Right atrium auricular region (tissue), 2 donors: ENCODE measurements around the gene TLE6. TPM values are rescaled to one million over a fixed set of nuclear protein-coding genes. Genes with fewer than 3 reads are reported as not detected.
"Not testable (repeated sequence)": the region's sequence is repeated elsewhere in the genome, so short reads cannot be mapped to it uniquely, and the experiment has no call there.

Experiments
- DNase-seq: peaks from one replicate; pipeline ENCODE4 v3.0.0-alpha.2; 2019; ENCODE audit warnings: low spot score
- H3K27ac ChIP-seq, 2 donors: fragments of 200-600 bp; sonication (generic); 1 replicate in 1 of 2; 2 replicates in 1 of 2; pipeline ENCODE4 v1.5.1; 2016 to 2019
- H3K27me3 ChIP-seq, 2 donors: fragments of 200-600 bp; sonication (generic); one replicate each; pipeline versions ENCODE4 v1.5.1 to v1.6.0; 2017 to 2019
- H3K36me3 ChIP-seq: fragments of 200-600 bp; sonication (generic); one replicate; pipeline ENCODE4 v1.5.1; 2016
- H3K4me1 ChIP-seq, 2 donors: fragments of 200-600 bp; sonication (generic); one replicate each; pipeline versions ENCODE4 v1.5.1 to v1.6.0; 2017 to 2019
- H3K4me3 ChIP-seq, 2 donors: fragments of 200-600 bp; sonication (generic); 1 replicate in 1 of 2; 2 replicates in 1 of 2; pipeline ENCODE4 v1.5.1; 2017 to 2019; ENCODE audit warnings: mild to moderate bottlenecking in 1 of 2, moderate library complexity in 1 of 2
- H3K9me3 ChIP-seq, 2 donors: fragments of 200-600 bp; sonication (generic); one replicate each; pipeline ENCODE4 v1.5.1; 2019
- total RNA-seq, 2 donors: library from RNA; depleted of rRNA; stranded (reverse); fragments of >200 nt; gene quantifications; one replicate each; pipeline ENCODE4 v1.1.0, GENCODE V29; 2016
- TF ChIP-seq, protein P1 (sequence below), 2 donors: fragments of 200-600 bp; sonication (generic); IDR thresholded peaks; one replicate each; pipeline ENCODE4 v1.5.1; 2019; ENCODE audit warnings: antibody characterized with exemption in 2 of 2

TLE6 gene
- total RNA-seq, 2 donors from 2014 or later, result 2.1 to 5.2 TPM

DNA sequence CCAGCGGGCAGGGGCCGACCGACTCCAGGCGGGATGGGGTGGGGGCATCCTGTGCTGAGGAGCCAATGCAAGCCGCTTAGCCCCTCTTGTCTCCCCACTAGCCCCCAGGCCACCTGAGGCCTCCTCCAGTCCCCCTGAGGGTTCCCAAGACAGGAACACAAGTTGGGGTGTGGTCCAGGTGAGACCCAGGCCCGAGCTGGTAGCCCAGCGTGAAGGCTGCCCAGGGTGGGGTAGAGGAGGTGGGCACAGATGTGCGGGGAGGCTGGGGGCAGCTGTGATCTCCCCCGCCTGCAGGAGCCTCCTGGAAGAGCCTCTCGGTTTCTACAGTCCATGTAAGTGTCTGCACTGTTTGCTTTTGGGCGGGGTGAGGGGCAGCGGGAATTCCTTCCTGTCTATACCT is 10.4 kb downstream of the TLE6 start:
- peaks cover 0 to 19% of the 10 kb centered on the region in 2 donors for H3K4me1 ChIP-seq

DNA sequence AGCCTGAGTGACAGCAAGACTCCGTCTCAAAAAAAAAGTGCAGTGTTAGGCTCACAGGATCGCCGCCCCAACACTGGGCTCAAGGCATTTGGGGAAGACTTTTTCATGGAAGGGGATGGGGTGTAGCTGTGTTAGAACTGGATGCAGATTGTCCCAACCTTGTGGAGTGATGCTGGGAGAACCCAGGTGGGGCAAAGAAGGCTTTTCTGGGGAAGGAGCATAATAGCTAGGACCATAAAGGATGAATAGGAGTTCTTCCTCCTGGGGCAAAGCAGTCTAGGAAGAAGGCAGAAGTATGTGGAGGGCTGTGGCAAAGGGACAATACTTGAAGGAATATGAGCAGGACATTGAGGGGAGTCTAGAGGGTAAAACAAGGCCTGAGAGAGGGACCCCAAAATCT is 11.2 kb downstream of the TLE6 start:
- DNase-seq, result no peak
- no peak overlapping the region for H3K4me3 ChIP-seq
- TF ChIP-seq, protein P1, sequence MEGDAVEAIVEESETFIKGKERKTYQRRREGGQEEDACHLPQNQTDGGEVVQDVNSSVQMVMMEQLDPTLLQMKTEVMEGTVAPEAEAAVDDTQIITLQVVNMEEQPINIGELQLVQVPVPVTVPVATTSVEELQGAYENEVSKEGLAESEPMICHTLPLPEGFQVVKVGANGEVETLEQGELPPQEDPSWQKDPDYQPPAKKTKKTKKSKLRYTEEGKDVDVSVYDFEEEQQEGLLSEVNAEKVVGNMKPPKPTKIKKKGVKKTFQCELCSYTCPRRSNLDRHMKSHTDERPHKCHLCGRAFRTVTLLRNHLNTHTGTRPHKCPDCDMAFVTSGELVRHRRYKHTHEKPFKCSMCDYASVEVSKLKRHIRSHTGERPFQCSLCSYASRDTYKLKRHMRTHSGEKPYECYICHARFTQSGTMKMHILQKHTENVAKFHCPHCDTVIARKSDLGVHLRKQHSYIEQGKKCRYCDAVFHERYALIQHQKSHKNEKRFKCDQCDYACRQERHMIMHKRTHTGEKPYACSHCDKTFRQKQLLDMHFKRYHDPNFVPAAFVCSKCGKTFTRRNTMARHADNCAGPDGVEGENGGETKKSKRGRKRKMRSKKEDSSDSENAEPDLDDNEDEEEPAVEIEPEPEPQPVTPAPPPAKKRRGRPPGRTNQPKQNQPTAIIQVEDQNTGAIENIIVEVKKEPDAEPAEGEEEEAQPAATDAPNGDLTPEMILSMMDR (IDR thresholded peaks at IDR 0.05), result no peak
- no peak overlapping the region for H3K27ac ChIP-seq
- H3K9me3 ChIP-seq, result no peaks in the 10 kb centered on the region
- no peaks in the 10 kb centered on the region for H3K36me3 ChIP-seq
- H3K4me1 ChIP-seq, result peaks cover 0 to 11% of the 10 kb centered on the region in 2 donors
- H3K27me3 ChIP-seq, result no peaks in the 10 kb centered on the region

More for the DNA sequence above, 10.4 kb downstream of the TLE6 start:
- TF ChIP-seq, protein P1 (IDR thresholded peaks at IDR 0.05), result no peak
- Histone ChIP-seq H3K27ac (no peak overlapping the region), H3K9me3 (no peaks in the 10 kb centered on the region), H3K4me3 (no peak overlapping the region), H3K36me3 (no peaks in the 10 kb centered on the region), H3K27me3 (no peaks in the 10 kb centered on the region)
- DNase-seq, result no peak

DNA sequence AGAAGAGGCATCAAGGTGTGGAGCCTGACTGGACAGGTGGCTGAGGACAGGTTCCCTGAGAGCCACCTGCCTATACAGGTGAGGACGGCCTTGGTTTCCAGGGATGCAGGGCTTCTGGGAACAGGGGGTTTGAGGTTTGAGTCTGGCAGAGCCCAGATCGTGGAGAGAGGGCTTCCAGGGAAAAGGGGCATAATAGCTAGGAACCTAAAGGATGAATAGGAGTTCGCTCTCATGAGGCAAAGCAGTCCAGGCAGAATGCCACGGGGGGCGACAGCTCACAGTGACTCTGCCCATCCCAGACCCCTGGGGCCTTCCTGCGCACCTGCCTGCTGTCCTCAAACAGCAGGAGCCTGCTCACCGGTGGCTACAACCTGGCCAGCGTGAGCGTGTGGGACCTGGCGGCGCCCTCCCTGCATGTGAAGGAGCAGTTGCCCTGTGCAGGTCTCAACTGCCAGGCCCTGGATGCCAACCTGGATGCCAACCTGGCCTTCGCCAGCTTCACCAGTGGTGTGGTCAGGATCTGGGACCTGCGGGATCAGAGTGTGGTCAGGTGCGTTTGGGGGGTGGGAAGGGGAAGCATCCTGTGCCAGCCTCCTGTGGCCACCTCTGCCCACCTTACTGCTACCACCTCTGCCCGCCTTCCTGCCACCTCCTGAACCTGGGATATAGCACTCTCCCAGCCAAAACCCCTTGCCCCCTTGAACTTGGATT is 12.0 kb downstream of the TLE6 start:
- Histone ChIP-seq H3K4me3 (no peak overlapping the region), H3K27ac (no peak overlapping the region), H3K9me3 (no peaks in the 10 kb centered on the region), H3K27me3 (no peaks in the 10 kb centered on the region), H3K36me3 (no peaks in the 10 kb centered on the region), H3K4me1 (peaks cover 0 to 3% of the 10 kb centered on the region in 2 donors)
- no peak for DNase-seq
- TF ChIP-seq, protein P1 (IDR thresholded peaks at IDR 0.05), result no peak

DNA sequence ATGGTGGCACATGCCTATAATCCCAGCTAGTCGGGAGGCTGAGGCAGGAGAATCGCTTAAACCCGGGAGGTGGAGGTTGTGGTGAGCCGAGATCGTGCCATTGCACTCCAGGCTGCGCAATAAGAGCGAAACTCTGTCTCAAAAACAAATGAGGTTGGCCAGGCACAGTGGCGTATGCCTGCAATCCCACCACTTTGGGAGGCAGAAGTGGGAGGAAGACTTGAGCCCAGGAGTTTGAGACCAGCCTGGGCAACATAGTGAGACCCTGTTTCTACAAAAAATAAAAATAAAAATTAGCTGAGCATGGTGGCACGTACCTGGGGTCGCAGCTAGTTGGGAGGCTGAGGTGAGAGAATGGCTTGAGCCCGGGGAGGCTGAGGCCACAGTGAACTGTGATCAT is 15.0 kb downstream of the TLE6 start:
- not testable (repeated sequence) for H3K27me3 ChIP-seq, H3K9me3 ChIP-seq, H3K27ac ChIP-seq, H3K4me3 ChIP-seq, H3K4me1 ChIP-seq, H3K36me3 ChIP-seq, DNase-seq

DNA sequence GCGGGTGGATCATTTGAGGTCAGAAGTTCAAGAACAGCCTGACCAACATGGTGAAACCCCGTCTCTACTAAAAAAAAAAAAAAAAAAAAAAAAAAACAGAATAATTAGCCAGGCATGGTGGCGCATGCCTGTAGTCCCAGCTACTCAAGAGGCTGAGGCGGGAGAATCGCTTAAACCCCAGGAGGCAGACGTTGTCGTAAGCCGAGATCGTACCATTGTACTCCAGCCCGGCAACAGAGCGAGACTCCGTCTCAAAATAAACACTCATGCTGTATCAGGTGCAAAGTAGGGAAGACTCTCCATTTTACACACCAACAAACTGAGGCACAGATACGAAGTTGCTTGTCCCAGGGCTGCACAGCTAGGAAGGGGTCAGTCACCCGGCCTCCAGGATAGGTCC is 15.6 kb downstream of the TLE6 start:
- Histone ChIP-seq H3K4me1 (no peaks in the 10 kb centered on the region), H3K4me3 (no peak overlapping the region), H3K27ac (no peak overlapping the region), H3K36me3 (no peaks in the 10 kb centered on the region), H3K27me3 (no peaks in the 10 kb centered on the region), H3K9me3 (no peaks in the 10 kb centered on the region)
- TF ChIP-seq, protein P1 (IDR thresholded peaks at IDR 0.05), result no peak
- DNase-seq, result no peak

DNA sequence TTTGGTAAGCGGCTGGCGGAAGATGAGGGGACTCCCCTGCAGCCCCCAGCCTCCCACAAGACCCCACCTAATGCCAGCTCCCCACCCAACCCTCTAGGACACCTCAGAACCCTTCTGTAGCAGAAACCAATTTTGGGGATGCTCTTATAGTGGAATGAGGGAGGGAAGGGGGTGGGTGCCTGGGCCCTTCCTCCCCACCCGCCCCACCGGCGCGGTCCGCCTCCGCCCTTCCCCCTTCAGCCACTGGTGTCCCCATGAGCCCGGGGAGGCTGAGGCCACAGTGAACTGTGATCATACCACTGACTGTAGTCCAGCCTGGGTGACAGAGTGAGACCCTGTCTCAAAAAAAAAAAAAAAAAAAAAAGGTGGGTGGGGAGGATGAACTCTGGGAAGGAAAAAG is 16.2 kb downstream of the TLE6 start:
- Histone ChIP-seq H3K9me3 (no peaks in the 10 kb centered on the region), H3K27ac (no peak overlapping the region), H3K27me3 (no peaks in the 10 kb centered on the region), H3K36me3 (no peaks in the 10 kb centered on the region), H3K4me1 (no peaks in the 10 kb centered on the region), H3K4me3 (no peak overlapping the region)
- TF ChIP-seq, protein P1 (IDR thresholded peaks at IDR 0.05), result no peak
- DNase-seq, result no peak
